Endothelial cell (in vitro differentiated cells): ENCODE measurements around the gene CLDND2. TPM values are rescaled to one million over a fixed set of nuclear protein-coding genes. Genes with fewer than 3 reads are reported as not detected.
A peak's percentile ranks its signal among the peaks of the same experiment; 100 is the strongest.

Experiments
- DNase-seq: peaks from one replicate; pipeline ENCODE4 v3.0.0; 2021; ENCODE audit warnings: low spot score
- H3K27ac Mint-ChIP-seq: one replicate; pipeline ENCODE4 v1.8.0; 2021; ENCODE audit warnings: mixed read lengths, inconsistent platforms; ENCODE audit not compliant: unreplicated experiment
- H3K27me3 Mint-ChIP-seq: one replicate; pipeline ENCODE4 v1.8.0; 2021; ENCODE audit warnings: mild to moderate bottlenecking, moderate library complexity, mixed read lengths, inconsistent platforms; ENCODE audit not compliant: unreplicated experiment
- H3K36me3 Mint-ChIP-seq: one replicate; pipeline ENCODE4 v1.8.0; 2021; ENCODE audit warnings: mild to moderate bottlenecking, low read depth, mixed read lengths, inconsistent platforms; ENCODE audit not compliant: unreplicated experiment
- H3K4me1 Mint-ChIP-seq: one replicate; pipeline ENCODE4 v1.8.0; 2021; ENCODE audit warnings: mild to moderate bottlenecking, mixed read lengths, inconsistent platforms; ENCODE audit not compliant: unreplicated experiment
- H3K4me3 Mint-ChIP-seq: one replicate; pipeline ENCODE4 v1.8.0; 2021; ENCODE audit warnings: mild to moderate bottlenecking, mixed read lengths, inconsistent platforms; ENCODE audit not compliant: unreplicated experiment
- H3K9me3 Mint-ChIP-seq: one replicate; pipeline ENCODE4 v1.8.0; 2021; ENCODE audit warnings: mixed read lengths, inconsistent platforms; ENCODE audit not compliant: unreplicated experiment
- CTCF ChIP-seq: fragments of 200-600 bp; sonication (generic); IDR thresholded peaks from one replicate; pipeline ENCODE4 v1.5.0; 2021; ENCODE audit warnings: antibody characterized with exemption; ENCODE audit not compliant: unreplicated experiment
- total RNA-seq: library from RNA; stranded (reverse); fragmentation: NEBNext Ultra II Directional; extraction: Animal tissue kit (Norgen Biotek cat#: 25700); gene quantifications from one replicate; pipeline ENCODE4 v1.2.1, GENCODE V29; 2021; ENCODE audit not compliant: unreplicated experiment

Gene CLDND2
- total RNA-seq, 1 donor from 2014 or later = not detected

- Mint-ChIP-seq H3K4me3 (peak overlapping the region; percentile 80), H3K27ac (no peak overlapping the region), H3K36me3 (peaks cover 42% of the 10 kb centered on the region)
Observed at GRCh38 chr19:51330366-51330765, 38.4 kb downstream of the CLDND2 start.

GRCh38 chr19:51329411-51329810 lies 39.4 kb downstream of the CLDND2 start:
- no peak for DNase-seq
- Mint-ChIP-seq H3K36me3 (peaks cover 43% of the 10 kb centered on the region), H3K27ac (no peak overlapping the region), H3K4me3 (no peak overlapping the region), H3K9me3 (peaks cover 9% of the 10 kb centered on the region), H3K27me3 (peaks cover 19% of the 10 kb centered on the region), H3K4me1 (peaks cover 2% of the 10 kb centered on the region)
- no peak for TF ChIP-seq CTCF

More at GRCh38 chr19:51330366-51330765, 38.4 kb downstream of the CLDND2 start:
- no peak for DNase-seq
- Mint-ChIP-seq H3K4me1 (peaks cover 8% of the 10 kb centered on the region), H3K27me3 (peaks cover 16% of the 10 kb centered on the region), H3K9me3 (peaks cover 9% of the 10 kb centered on the region)
- TF ChIP-seq CTCF = no peak

GRCh38 chr19:51327066-51328001 lies 41.5 kb downstream of the CLDND2 start:
- DNase-seq = peak; percentile 76
- Mint-ChIP-seq H3K4me3 (peak overlapping the region; percentile 79), H3K27ac (no peak overlapping the region), H3K36me3 (peaks cover 61% of the 10 kb centered on the region), H3K4me1 (peaks cover 2% of the 10 kb centered on the region), H3K27me3 (peaks cover 21% of the 10 kb centered on the region), H3K9me3 (peaks cover 9% of the 10 kb centered on the region)
- TF ChIP-seq CTCF = no peak

- H3K27ac Mint-ChIP-seq = no peak overlapping the region
- peaks cover 4% of the 10 kb centered on the region for H3K9me3 Mint-ChIP-seq
- H3K36me3 Mint-ChIP-seq = peaks cover 54% of the 10 kb centered on the region
- H3K27me3 Mint-ChIP-seq = peaks cover 18% of the 10 kb centered on the region
- peak overlapping the region; percentile 47 for H3K4me3 Mint-ChIP-seq
- no peak for TF ChIP-seq CTCF
- DNase-seq = no peak
- H3K4me1 Mint-ChIP-seq = peaks cover 2% of the 10 kb centered on the region
Observed at GRCh38 chr19:51326216-51327065, 42.4 kb downstream of the CLDND2 start.
